Neural cell (in vitro differentiated cells): Measurements from ENCODE around the gene AGPAT4. TPM values are rescaled to one million over a fixed set of nuclear protein-coding genes. Genes with fewer than 3 reads are reported as not detected.

Experiments used
- H2AFZ ChIP-seq: fragments of 200-600, 300-800 bp; sonication (generic), shearing (Covaris generic); 2 replicates; pipeline ENCODE4 v1.6.0; 2014; ENCODE audit warnings: low read depth, mild to moderate bottlenecking, antibody characterized with exemption, low read length, moderate library complexity
- H3F3A ChIP-seq: fragments of 200-600 bp; shearing (Covaris generic); 2 replicates; pipeline ENCODE4 v1.6.1; 2016; ENCODE audit warnings: mild to moderate bottlenecking, moderate library complexity, mixed read lengths, antibody characterized with exemption, low read length; ENCODE audit not compliant: insufficient read depth, poor library complexity, severe bottlenecking
- H3K27ac ChIP-seq: fragments of 200-600, 300-800 bp; sonication (generic), shearing (Covaris generic); 2 replicates; pipeline ENCODE4 v1.5.1; 2014; ENCODE audit warnings: mild to moderate bottlenecking, low read length, moderate library complexity
- H3K27me3 ChIP-seq: fragments of 300-800, 200-600 bp; sonication (generic), shearing (Covaris generic); 2 replicates; pipeline ENCODE4 v1.6.0; 2014; ENCODE audit warnings: mild to moderate bottlenecking, low read depth, low read length, moderate library complexity; ENCODE audit not compliant: insufficient read depth
- H3K36me3 ChIP-seq: fragments of 300-800, 200-600 bp; sonication (generic), shearing (Covaris generic); 2 replicates; pipeline ENCODE4 v1.5.1; 2014; ENCODE audit warnings: mild to moderate bottlenecking, antibody characterized with exemption, low read length, moderate library complexity; ENCODE audit not compliant: insufficient read depth
- H3K4me2 ChIP-seq: fragments of 300-800, 200-600 bp; sonication (generic), shearing (Covaris generic); 2 replicates; pipeline ENCODE4 v1.6.0; 2014; ENCODE audit warnings: mild to moderate bottlenecking, low read length
- H3K4me3 ChIP-seq: fragments of 300-800, 200-600 bp; sonication (generic), shearing (Covaris generic); 2 replicates; pipeline ENCODE4 v1.5.1; 2014; ENCODE audit warnings: mild to moderate bottlenecking, low read length, moderate library complexity
- H3K79me2 ChIP-seq: fragments of 200-600 bp; shearing (Covaris generic); replicated peaks from 2 replicates; pipeline ENCODE4 v1.6.0; 2014; ENCODE audit warnings: mild to moderate bottlenecking, low read length, moderate library complexity; ENCODE audit not compliant: insufficient read depth
- H3K9ac ChIP-seq: fragments of 300-800, 200-600 bp; sonication (generic), shearing (Covaris generic); 2 replicates; pipeline ENCODE4 v1.6.1; 2016; ENCODE audit warnings: mild to moderate bottlenecking, low read length, mixed read lengths
- H3K9me2 ChIP-seq: fragments of 200-600 bp; shearing (Covaris generic); 2 replicates; pipeline ENCODE4 v1.6.1; 2016; ENCODE audit warnings: mild to moderate bottlenecking, low read length, mixed read lengths; ENCODE audit not compliant: insufficient read depth
- H3K9me3 ChIP-seq: fragments of 200-600, 300-800 bp; sonication (generic), shearing (Covaris generic); 2 replicates; pipeline ENCODE4 v1.6.1; 2016; ENCODE audit warnings: mild to moderate bottlenecking, mixed run types, low read length, moderate library complexity, mixed read lengths
- H4K20me1 ChIP-seq: fragments of 200-600 bp; shearing (Covaris generic); 2 replicates; pipeline ENCODE4 v1.6.1; 2016; ENCODE audit warnings: mild to moderate bottlenecking, mixed run types; ENCODE audit not compliant: insufficient read depth
- CTCF ChIP-seq: fragments of 450-650 bp; IDR thresholded peaks from 2 replicates; pipeline ENCODE4 v1.5.1; 2014; ENCODE audit warnings: antibody characterized with exemption, mild to moderate bottlenecking, moderate library complexity; ENCODE audit not compliant: poor library complexity, severe bottlenecking
- EP300 ChIP-seq: fragments of 450-650 bp; conservative IDR thresholded peaks from 2 replicates; pipeline ENCODE4 v1.6.1; 2014; ENCODE audit warnings: antibody characterized with exemption, mild to moderate bottlenecking, moderate library complexity; ENCODE audit not compliant: poor library complexity, severe bottlenecking
- EZH2 ChIP-seq: fragments of 200-600, 300-800 bp; shearing (Covaris generic), sonication (generic); IDR thresholded peaks from 2 replicates; pipeline ENCODE4 v1.6.1; 2014; ENCODE audit warnings: antibody characterized with exemption, low read length, borderline replicate concordance, mild to moderate bottlenecking; ENCODE audit not compliant: insufficient read depth, poor library complexity, severe bottlenecking
- MXI1 ChIP-seq: fragments of 450-650 bp; conservative IDR thresholded peaks from 2 replicates; pipeline ENCODE4 v1.6.1; 2014; ENCODE audit warnings: antibody characterized with exemption, mild to moderate bottlenecking; ENCODE audit not compliant: poor library complexity, severe bottlenecking
- POLR2AphosphoS5 ChIP-seq: IDR thresholded peaks from 2 replicates; pipeline ENCODE4 v1.6.1; 2012
- RAD21 ChIP-seq: fragments of 450-650 bp; conservative IDR thresholded peaks from 2 replicates; pipeline ENCODE4 v1.6.1; 2014; ENCODE audit warnings: antibody characterized with exemption, mild to moderate bottlenecking, moderate library complexity
- REST ChIP-seq: IDR thresholded peaks from 2 replicates; pipeline ENCODE4 v1.6.1; 2012; ENCODE audit warnings: borderline replicate concordance
- SMC3 ChIP-seq: fragments of 450-650 bp; conservative IDR thresholded peaks from 2 replicates; pipeline ENCODE4 v1.6.1; 2014; ENCODE audit warnings: antibody characterized with exemption, mild to moderate bottlenecking, moderate library complexity; ENCODE audit not compliant: poor library complexity
- TAF1 ChIP-seq: IDR thresholded peaks from 2 replicates; pipeline ENCODE4 v1.6.1; 2012; ENCODE audit warnings: low read depth
- polyA plus RNA-seq: library from polyadenylated mRNA; depleted of rRNA; stranded (reverse); fragments of >200 nt; gene quantifications from 2 replicates; pipeline ENCODE4 v1.2.3, GENCODE V29; 2014

The AGPAT4 gene
- polyA plus RNA-seq, 1 donor from 2014 or later, result 42.6 TPM

- Histone ChIP-seq H3F3A (no peaks in the 10 kb centered on the region), H3K4me3 (no peak overlapping the region), H3K9me3 (no peaks in the 10 kb centered on the region), H3K9ac (no peak overlapping the region), H3K79me2 (peaks cover 48% of the 10 kb centered on the region), H2AFZ (no peak overlapping the region), H3K27ac (no peak overlapping the region), H4K20me1 (no peaks in the 10 kb centered on the region), H3K9me2 (no peaks in the 10 kb centered on the region), H3K27me3 (no peaks in the 10 kb centered on the region), H3K4me2 (no peak overlapping the region), H3K36me3 (peaks cover 3% of the 10 kb centered on the region)
- TF ChIP-seq POLR2AphosphoS5, result no peak
- no peak for TF ChIP-seq SMC3
- TF ChIP-seq CTCF, result no peak
- TF ChIP-seq TAF1, result no peak
- TF ChIP-seq EZH2, result no peak
- TF ChIP-seq REST, result no peak
- TF ChIP-seq EP300, result no peak
- TF ChIP-seq RAD21, result no peak
- TF ChIP-seq MXI1, result no peak
Observed at GRCh38 chr6:161207200-161207599, 66.7 kb downstream of the AGPAT4 start.

GRCh38 chr6:161204866-161205557, 68.8 kb downstream of the AGPAT4 start:
- Histone ChIP-seq H3K9ac (no peak overlapping the region), H3K36me3 (no peaks in the 10 kb centered on the region)

More at GRCh38 chr6:161204866-161205557, 68.8 kb downstream of the AGPAT4 start:
- H3K79me2 ChIP-seq, result peaks cover 46% of the 10 kb centered on the region
- no peaks in the 10 kb centered on the region for H3F3A ChIP-seq
- H3K27ac ChIP-seq, result no peak overlapping the region
- no peaks in the 10 kb centered on the region for H3K27me3 ChIP-seq
- H3K9me2 ChIP-seq, result no peaks in the 10 kb centered on the region
- no peak overlapping the region for H2AFZ ChIP-seq
- no peaks in the 10 kb centered on the region for H4K20me1 ChIP-seq
- no peaks in the 10 kb centered on the region for H3K9me3 ChIP-seq
- no peak for TF ChIP-seq RAD21
- TF ChIP-seq CTCF, result no peak
- no peak overlapping the region for H3K4me3 ChIP-seq
- no peak overlapping the region for H3K4me2 ChIP-seq
